ENCODE results near the gene SMAP1. TPM values are rescaled to one million over a fixed set of nuclear protein-coding genes. Genes with fewer than 3 reads are reported as not detected.

SMAP1 gene
- total RNA-seq, 1 experiment from 2014 or later = 41.1 TPM

DNA sequence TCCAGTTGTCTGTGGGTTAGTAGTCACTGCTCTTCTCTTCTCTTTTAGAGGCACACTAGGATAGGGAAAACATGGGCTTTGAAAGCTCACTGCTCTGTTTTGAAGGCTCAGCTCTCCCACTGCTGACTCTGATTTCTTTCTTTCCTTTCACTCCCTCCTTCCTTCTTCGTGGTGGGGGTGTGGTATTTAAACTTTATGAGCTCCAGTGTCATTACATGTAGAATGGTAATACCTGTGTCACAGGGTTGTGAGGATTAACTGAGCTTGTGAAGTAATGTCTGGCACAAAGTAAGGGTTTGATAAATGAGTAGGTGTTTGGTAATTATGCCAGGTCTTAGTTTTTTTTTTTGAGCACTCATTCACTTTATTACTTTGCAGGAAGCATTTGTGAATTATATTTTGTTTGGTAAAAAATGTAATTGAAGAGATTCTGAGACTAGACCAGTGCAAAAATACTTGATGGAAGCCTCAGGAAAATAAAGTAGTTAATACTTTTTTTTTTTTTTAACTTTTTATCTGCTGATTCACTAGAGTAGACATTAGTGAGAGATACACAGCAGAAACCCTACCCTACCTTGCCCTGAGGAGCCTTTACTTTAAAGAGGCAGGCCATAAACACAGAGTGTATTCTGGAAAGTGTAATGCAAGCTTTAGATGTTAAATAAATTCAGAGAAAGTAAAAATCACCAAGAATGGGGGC is 17.3 kb downstream of the SMAP1 start:
- peak; percentile 6 for DNase-seq (ENCODE audit: low read depth)

DNA sequence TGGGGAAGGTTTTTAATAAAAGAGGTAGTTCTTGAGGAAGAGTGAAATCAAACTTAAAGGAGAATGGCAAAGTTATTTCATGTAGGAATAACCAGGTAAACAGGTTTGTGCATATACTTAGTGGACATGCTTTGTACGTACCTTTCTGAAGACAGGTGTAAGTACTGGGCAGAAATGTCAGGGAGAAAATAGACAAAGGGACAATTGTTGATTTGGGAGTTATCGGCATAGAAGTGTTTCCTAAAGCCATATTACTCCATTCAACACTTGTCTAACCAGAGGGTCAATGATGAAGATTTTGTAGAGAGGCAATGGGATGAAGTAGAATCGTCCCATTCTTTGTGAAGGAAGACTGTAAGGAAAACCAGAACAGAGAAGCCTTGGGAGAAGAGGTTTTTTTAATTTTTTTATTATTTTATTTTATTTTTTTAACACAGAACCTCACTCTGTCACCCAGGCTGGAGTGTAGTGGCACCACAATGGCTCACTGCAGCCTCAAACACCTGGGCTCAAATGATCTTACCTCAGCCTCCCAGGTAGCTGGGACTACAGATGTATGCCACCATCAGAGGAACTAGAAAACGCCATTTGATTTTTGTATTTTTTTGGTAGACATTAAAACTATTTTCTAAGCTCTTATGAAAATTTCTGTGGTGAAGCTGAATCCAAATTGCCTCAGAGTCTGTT is 18.0 kb downstream of the SMAP1 start:
- DNase-seq (ENCODE audit: low read depth) = no peak

DNA sequence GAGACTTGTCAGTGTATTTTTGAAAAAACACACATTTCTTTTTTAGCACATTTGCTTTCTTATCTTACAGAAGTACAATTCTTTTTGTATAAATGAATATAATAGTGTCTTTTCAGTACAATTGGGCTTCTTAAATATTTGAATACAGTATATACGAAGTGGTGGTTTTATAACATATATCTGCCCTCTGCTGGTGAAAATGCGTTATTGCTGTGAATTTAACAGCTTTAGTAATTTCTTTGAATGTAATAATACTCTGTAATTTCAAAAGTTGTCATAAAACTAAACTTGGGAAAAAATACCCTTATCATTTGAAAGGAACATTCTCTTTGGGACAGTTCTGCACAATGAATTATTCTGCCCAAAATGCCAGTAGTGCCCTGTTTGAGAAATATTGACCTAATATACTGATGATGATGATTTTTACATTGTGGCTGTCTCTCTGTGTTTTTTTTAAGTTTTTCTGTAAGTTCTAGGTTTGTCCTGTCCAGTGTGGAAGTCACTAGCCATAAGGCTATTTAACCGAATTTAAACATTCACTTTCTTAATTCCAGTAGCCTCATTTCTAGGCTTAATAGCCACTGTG is 19.0 kb downstream of the SMAP1 start:
- DNase-seq (ENCODE audit: low read depth) = peak; percentile 50

DNA sequence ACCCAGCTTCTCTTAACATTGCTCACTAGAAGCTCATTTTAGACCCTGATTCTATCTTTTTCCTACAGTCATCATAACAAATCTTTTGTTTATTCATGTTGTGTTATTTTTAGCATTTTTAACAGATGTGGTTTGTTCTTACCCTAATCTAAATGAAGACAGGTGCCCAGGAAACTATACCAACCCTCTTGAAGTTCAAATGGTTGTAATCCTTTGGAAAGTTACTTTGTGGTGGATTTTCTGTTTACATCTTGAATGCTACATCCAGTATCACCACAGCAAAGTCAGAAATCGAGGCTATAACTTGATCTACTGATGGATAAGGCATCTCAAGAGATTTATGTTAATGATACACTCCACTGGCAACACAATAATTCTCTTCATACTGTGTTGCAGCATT is 26.2 kb downstream of the SMAP1 start:
- no peak for DNase-seq (ENCODE audit: low read depth)

DNA sequence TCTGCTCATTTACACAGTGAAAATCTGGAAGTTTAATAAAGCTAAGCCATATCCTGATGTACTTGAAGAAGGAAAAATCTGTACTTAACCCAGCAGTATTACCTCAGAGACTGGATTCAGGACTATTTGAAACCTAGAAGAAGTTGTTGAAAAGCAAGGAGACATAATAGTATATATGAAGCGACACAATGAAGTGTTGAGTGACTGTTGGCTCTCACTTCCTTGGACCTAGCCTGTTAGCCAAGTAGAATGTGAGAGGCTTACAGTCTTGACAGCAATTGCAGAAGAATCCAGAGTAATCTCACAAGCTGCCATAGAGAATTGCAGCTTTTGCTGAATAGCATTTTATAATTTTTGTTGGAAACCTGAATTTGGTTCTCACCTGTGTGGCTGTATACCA is 26.7 kb downstream of the SMAP1 start:
- no peak for DNase-seq (ENCODE audit: low read depth)

DNA sequence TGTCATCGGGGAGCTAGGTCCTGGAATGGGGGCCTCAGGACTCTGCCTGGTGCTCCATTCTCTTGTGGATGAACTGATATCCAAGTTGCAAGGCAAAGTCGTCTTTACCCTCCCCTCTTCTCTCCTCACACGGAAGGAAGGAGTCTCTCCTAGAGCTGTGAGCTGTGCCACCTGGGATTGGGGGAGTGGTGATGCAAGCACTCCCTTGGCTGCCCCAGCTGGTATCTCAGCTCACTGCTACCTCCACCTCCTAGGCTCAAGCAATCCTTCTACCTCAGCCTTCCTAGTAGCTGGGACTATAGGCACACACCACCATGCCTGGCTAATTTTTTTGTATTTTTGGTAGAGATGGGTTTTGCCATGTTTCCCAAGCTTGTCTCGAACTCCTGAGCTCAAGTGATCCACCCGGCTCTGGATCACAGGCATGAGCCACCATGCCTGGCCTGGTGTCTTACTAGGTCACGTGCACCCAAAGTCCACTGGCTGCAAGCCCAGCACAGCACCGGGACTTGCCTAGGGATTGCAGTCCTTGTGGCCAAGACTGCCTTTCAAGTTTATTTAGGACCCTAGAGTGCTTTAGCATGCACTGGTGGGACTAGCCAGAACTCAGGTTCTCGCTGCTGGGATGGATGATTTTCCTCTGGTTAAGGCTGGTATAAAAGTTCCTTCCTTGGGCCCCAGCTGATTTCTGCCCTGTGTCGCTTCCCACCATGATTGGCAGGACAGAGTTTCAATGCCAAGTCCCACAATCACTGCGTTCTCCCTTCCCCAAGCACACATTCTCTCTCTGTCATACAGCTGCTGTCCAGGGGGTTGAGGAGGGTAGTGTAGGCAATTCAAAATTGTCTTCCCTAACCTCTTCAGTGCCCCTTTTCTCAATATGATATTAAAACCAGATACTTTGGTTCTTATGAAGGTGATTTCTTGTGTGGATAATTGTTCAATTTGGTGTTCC is 33.5 kb downstream of the SMAP1 start:
- DNase-seq (ENCODE audit: low read depth) = no peak

DNA sequence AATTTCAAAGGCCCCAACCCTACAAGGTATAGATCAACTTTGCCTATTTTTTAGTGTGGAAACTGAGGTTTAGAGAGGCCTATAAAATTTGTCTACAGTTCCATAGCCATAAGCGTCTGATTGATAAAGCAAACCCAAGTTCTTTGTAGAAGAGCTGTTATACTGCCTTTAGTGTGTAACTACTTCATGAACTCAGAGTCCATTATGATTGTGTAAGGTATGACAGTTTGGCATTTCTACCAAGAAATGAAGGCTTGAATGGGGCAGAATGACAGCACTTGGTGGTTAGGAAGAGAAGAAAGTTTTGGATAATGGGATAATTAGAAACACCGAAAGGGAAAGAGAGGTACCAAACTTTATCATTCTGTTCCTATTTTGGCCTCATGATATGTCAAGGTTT is 38.1 kb downstream of the SMAP1 start:
- no peak for DNase-seq (ENCODE audit: low read depth)

DNA sequence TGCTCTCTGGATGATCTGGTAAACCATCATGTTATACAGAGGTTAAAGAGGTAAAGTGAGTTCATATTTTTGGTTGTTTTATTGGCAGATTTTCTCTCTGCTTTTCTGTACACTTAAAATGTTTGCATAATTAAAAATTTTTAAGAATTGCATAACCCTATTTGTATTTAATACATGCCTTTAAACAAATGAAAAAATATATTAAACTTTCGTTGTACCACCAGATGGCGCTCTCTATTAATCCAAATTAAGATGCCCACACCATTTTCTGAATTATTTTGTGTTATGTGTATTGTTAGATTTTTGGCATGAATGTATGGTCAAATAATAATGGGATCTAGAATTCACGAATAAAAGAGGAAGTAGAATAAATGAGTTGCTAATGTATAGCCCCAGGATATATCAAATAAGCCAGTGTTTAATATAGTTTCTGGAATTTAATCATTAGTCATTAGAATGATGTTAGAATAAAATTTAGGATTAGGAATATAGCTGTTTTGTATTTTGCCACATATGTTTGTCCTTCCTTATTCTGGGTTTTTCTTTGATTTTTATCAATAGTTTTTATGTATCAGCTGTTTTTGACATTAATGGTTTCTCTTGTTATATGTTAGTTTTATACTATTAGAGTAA is 38.9 kb downstream of the SMAP1 start:
- DNase-seq (ENCODE audit: low read depth) = peak; percentile 45

DNA sequence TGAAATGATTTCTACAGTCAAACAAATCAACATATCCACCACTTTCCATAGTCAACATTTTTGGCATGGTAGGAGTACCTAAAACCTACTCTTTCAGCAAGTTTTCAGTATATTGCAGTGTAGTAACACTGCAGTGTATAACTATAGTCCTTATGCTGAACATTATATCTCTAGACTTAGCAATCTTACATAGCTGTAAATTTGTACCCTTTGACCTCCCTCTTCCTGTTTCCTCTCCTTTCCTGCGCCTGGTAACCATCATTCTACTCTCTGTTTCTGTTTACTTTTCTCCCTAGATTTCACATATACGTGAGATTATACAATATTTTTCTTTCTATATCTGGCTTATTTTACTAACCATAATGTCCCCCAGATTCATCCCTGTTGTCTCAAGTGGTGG is 40.2 kb downstream of the SMAP1 start:
- DNase-seq (ENCODE audit: low read depth) = no peak

DNA sequence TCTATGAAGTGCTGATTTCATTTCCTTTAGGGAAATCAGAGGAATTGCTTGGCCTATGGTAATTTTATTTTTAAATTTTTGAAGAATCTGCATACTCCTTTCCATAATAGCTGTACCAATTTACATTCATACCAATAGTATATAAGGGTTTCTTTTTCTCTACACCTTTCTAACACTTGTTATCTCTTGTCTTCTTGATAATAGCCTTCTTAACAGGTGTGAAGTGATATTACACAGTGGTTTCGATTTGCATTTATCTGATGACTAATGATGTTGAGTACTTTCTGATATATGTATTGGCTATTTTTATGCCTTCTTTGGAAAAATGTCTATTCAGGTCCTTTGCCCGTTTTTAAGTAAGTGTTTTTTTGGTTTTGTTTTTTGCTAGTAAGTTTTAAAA is 40.8 kb downstream of the SMAP1 start:
- DNase-seq (ENCODE audit: low read depth) = no peak

DNA sequence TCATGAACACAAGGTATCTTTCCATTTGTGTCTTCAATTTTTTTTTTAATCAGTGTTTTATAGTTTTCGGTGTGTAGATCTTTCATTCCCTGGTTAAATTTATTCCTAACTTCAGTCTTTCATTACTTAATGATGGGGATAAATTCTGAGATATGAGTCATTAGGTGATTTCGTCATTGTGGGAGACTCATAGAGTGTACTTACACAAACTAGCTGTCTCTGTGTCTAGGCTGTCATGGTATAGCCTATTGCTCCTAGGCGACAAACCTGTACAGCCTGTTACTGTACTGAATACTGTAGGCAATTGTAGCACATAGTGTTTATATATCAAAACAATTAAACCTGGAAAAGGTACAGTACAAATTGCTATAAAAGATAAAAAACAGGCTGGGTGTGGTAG is 42.1 kb downstream of the SMAP1 start:
- peak; percentile 77 for DNase-seq (ENCODE audit: low read depth)

DNA sequence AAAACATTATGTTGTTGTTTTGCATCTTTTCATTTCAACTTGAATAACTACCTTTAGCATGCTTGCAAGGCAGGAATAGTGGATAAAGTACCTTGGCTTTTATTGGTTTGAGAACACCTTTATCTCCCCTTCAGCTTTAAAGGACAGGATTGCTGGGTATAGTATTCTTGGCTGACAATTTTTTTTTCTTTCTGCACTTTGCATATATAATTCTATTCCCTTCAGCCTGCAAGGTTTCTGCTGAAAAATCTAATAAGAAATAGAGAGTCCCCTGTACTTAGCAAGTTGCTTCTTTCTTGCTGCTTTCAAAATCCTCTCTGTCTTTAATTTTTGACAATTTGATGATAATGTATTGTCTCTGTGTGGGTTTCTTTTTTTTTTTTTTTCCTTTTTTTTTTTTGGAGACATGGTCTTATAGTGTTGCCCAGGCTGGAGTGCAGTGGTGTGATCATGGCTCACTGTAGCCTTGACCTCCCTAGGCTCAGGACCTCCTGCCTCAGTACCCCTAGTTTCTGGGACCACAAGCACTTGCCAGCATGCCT is 47.1 kb downstream of the SMAP1 start:
- DNase-seq (ENCODE audit: low read depth) = no peak

DNA sequence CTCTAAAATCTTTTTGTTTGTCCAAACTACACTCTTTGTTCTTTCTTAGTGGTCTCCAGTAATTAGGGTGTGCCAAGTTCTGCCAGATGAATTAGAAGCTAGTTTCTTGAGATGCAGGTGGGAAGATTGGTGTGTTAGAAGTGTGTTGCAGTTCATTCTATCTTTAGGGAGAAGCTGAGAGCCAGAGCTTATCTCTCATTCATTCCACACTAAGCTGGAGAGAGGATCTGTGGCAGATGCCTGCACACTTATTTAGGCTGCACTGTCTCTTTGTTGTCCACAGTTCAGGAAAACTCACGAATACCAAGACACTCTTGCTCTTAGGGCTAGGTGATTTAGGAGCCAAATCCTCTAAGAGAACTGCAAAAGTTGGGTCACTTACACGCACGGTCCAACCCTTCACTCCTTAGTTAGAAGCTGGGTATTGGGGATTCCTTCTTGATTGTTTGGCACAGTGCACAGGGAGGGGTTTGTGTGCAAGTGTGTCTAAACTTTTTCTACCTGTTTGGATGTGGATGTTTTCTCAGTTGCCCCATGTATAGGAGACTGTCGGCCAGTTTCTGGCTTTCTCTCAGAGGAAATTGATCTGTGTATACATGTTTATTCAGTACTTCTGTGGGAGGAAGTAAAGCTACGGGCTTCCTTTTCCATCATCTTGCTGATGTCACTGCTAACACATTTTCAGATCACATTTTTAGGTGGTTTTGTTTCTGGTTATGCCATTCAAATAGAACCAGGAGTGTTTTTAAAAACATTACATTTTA is 49.5 kb downstream of the SMAP1 start:
- DNase-seq (ENCODE audit: low read depth) = no peak

DNA sequence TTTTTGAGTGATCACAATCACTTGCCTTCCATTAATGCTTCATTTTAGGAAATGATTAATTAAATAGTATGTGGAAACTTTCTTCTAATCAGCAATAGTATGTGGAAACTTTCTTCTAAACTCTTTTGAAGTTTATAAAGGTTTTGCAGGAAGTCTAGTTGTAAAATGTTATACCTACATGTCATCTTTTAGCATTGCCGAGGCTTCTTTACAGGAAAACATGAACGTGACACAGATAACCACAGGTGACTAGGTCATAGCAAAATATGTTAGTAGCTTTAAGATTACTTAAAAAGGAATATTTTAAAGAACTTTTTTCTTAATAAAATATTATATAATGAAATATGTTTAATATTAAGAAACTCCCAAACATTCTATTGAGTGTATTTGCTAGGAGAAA is 56.8 kb downstream of the SMAP1 start:
- no peak for DNase-seq (ENCODE audit: low read depth)

DNA sequence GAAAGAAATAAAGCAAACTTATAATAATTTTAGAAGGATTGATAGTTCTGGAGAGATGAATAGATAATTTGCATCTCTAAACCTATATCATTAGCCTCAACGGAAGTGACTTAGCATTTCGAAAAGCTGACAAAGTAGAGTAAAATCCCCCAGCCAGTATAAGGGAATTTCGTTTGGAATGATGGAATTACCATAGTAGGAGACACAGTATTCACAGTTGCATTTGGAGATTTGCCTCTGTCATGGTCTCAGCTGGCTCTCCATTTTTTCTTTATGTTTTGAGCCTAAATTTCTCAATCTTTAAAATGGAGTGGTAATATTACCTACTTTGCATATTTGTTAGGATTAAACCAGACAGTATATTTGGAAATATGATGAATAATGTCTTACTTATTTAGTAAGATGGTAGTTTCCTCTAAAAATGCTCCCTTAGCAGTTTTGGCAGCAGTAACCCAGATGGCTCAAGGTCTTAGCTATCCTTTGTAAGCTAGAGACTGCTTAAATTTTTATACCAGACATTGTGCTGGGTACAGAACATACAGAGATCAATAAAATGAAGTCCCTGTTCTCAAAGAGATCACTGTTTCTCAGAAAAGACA is 58.2 kb downstream of the SMAP1 start:
- DNase-seq (ENCODE audit: low read depth) = no peak

DNA sequence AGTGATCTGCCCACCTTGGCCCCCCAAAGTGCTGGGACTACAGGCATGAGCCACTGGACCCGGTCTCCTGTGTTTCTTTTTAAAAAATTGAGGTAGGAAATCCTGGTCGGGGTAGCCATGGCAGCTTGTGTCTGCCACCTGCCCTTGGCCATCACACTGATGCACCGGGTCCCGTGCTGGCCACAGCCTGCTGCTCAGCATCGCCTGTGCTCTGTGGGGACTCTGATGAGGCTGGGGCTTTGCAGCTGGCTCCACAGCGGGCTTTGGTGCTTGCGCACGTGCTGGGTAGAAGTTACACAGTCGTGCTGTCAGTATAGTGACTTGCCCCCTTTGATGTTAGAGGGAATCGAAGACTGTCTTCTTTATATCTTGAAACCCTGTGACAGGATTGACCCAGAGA is 66.7 kb downstream of the SMAP1 start:
- no peak for DNase-seq (ENCODE audit: low read depth)

DNA sequence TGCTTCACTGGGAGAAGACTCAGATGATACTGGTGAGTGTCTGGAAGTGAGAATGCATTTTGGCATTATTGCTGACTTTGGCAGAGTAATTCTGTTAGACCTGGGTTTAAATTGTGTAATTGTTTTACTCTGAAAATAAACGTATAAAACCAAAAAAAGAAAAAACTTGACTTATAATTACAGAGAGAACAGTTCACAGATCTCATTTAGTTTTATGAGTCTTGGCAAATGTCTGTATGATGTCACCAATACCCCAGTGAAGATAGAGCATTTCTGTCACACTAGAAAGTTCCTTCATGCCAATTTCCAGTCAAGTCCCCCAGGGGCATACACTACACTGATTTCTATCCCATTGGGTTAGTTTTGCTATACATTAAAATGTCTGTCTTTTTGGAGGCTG is 67.3 kb downstream of the SMAP1 start:
- no peak for DNase-seq (ENCODE audit: low read depth)

DNA sequence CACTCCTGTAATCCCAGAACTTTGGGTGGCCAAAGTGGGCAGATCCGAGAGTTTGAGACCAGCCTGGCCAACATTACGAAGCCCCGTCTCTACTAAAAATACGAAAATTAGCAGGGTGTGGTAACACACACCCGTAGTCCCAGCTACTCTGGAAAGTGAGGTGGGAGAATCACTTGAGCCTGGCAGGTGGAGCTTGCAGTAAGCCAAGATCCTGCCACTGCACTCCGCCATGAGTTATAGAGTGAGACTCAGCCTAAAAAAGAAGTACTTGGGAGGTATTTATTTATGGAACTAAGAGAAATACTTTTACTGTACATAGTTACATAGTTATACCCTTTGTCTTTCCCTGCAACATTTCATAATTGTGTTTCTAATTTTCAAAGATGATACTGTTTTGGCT is 67.8 kb downstream of the SMAP1 start:
- DNase-seq (ENCODE audit: low read depth) = no peak

DNA sequence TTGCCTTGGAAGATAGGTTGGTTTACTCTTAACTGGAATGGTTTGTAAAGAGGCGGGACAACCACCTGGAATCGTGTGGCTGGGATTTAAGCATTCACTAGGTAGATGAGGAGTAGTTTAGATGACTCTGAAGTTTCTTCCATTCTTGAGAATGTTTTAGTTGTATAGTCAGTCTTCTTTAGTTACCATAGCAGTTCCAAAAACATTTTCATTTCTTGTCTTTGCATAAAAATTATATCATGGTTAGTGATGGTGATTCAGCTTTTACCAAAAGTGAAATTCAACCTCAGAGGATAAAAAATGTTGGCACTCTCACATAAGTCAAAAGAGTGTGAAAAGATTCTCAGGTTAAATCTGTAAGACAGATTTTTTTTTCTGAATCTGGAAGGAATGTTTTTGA is 70.3 kb downstream of the SMAP1 start:
- DNase-seq (ENCODE audit: low read depth) = peak; percentile 25

DNA sequence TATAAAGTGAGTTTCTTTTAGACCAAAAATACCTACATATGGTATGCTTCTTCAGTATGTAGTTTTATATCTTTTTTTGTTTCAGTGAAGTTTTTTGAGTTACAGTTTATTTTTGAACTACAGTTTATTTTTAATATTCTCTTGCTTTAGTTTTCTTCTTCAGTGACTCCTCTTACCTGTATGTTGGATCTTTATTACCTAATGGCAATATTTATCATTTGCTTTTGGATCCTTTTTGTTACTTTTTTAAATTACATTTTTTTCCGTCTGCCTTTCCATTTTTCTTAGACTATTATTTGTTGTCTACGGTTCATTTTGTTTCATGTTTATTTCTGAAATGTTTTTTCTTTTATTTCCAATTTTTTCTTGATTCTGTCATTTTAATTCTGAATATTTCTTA is 71.9 kb downstream of the SMAP1 start:
- DNase-seq (ENCODE audit: low read depth) = no peak
